NCI-H2171 (cell line): ENCODE data around the gene PTPRG.

ENCODE experiments used
- DNase-seq: peaks from one replicate; lab custom pipeline; 2025; lab: John Stamatoyannopoulos, UW

The PTPRG gene

DNA sequence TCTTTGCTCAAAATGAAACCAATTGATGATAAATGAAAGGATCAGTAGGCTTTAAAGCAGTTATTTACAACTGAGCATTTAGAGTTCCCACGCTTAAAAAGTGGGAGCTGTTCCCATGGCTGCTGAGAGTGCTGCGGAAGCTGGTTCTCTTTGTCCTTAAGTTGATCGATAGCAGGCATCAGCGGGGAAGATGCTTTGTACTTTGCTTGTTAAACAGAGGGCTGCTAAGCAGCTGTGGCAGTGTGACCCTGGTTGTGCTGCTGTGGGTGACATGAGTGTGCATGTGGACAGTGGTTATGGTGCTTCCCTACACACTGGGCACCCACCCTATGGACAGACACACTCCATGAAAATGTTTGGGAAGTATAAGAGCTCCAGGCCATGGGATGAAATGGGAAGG is 96.3 kb downstream of the PTPRG start:
- no peak for DNase-seq

DNA sequence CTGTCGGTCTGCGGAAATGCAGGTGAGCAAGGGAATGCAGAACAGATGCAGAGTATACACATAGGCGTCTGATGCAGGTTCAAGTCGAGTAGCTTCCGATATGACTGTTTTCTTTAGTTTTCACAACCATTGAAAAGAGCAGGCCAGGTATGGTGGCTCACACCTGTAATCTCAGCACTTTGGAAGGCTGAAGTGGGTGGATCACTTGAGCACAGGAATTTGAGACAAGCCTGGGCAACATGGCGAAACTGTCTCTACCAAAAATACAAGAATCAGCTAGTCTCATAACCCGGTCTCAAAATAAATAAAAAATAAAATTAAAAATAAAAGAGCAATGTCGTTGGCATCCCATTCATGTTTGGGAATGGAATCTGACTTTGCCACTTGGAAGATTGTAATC is 101.5 kb downstream of the PTPRG start:
- DNase-seq = no peak

DNA sequence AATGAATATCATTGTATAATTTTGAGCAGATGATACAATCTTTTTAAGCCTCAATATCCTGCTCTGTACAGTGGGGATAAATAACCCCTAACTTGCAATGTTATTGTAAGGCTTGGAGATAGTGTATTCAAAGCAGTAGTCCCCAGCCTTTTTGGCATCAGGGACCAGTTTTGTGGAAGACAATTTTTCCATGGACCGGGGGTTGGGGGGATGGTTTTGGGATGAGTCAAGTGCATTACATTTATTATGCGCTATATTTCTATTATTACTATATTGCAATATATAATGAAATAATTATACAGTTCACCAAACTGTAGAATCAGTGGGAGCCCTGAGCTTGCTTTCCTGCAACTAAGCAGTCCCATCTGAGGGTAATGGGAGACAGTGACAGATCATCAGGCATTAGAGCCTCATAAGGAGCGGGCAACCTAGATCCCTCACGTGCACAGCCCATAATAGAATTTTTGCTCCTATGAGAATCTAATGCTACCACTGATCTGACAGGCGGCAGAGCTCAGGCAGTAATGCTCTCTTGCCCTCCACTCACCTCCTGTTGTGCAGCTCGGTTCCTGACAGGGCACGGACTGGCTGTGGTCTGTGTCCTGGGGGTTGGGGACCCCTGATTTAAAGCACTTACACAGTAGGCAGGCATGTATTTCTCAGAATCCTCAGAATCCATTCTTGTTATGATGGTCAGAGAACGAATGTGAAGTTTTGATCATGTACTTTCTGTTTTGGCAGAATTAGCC is 102.2 kb downstream of the PTPRG start:
- no peak for DNase-seq

DNA sequence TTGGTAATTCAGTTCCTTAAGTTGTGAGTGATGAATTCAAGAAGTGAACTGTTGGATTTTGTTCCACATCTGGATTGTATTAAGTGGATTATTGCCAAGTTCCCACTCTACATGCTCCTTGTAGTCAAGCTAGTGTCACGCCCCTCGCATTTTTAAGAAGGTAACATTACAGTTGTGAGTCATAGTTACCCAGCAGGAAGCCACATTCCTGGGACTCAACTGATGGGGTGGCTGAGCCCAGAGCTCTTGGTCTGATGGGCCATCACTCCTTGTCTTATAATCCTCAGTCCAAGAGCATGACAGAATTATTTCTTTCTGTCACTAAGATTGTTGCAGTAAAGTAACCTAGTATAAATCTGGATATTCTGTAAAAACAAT is 102.7 kb downstream of the PTPRG start:
- no peak for DNase-seq

DNA sequence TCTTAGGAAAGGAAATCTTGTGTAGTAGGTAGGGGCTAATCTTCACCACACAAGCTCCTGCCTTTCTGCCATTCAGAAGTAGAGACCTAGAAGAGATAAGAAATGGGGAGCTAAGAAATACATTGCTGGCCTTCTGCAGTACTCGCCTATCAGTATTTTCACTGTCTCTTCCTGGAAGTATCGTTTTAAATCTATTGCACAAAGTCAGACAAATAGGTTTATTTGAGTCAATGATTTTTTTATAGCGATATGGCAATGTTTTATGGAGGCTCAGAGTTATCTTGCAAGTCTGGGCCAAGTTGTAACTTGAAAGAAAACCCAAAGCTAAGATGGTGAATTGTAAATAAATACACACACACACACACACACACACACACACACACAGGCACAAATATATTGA is 103.8 kb downstream of the PTPRG start:
- no peak for DNase-seq

DNA sequence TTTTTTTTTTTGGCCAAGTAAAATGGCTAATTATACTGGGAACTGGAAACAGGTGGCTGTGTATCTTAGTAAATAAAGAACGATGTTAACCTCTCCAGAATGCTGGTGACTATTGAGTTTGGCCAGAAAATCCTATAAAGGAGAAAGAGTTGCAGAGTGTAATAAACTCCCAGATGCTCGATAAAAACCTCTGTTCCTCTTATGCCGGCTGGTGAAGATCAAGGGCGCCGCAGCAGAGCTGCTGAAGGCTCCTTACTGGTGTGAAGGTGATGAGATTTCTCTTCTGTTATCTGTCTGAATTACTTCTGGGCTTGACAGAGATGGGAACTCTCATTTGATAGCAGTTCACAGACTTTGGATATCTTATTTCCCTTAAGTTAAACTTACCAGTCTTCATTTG is 104.6 kb downstream of the PTPRG start:
- DNase-seq = no peak

DNA sequence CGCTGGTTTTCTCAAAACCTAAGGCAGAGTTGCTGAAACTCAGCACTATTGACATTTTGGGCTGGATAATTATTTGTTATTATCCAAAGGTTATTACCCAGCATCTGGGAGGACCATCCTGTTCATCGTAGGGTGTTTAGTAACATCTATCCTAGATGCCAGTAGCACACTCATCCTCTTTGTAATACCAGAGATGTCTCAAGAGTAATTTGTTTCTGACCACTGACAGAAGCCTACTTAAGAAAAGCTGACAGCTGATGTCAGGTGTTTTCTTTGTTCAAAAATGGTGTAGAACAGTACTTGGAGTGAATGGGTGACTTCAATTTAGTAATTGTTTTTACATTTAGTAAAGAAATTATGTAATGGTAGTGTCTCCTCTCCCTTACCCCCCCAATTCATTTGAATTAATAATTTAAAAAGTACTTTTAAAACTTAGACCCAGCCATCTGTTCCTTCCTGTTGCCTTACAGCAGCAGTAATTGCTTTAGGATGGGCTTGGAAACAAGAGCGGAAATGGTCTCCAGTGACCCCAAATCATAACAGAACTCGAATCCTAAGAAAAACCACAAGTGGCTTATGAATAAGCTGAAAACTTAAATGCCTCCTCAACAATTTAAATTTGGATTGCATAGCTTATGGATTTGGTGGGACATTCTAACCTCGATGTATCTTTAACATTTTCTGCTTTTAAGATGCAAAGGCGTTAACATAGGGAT is 105.4 kb downstream of the PTPRG start:
- DNase-seq = no peak

DNA sequence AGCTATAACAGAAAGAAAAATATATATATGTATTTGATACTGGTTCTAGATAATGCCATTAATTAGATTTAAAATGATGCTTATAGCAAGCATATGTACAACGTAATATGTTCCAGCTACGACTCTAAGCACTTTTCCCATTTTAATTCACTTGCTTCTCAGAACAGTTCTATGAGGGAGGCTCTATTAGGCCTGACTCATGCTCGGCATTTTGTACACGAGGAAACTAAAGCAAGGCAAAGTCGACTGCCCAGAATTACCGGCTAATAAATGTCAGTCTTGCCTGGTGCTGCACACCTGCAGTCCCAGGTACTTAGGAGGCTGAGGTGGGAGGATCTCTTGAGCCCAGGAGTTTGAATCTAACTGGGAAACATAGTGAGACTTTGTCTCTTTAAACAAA is 106.0 kb downstream of the PTPRG start:
- DNase-seq = no peak

DNA sequence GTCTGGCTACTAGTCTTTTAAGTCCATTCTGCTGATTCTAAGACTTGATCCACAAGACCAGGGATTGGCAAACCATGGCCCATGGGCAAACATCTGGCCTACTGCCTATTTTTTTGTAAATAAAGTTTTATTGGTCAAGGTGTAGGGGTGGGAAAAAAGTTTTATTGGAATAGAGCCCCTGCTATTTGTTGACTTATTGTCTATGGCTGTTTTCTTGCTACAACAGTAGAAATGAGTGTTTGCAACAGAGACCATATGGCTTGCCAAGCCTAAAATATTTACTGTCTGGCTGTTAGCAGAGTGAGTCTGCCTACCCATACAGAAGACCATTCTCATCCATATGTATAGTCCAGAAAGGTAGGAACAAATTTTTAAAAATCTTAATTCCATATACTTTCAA is 106.4 kb downstream of the PTPRG start:
- DNase-seq = no peak

DNA sequence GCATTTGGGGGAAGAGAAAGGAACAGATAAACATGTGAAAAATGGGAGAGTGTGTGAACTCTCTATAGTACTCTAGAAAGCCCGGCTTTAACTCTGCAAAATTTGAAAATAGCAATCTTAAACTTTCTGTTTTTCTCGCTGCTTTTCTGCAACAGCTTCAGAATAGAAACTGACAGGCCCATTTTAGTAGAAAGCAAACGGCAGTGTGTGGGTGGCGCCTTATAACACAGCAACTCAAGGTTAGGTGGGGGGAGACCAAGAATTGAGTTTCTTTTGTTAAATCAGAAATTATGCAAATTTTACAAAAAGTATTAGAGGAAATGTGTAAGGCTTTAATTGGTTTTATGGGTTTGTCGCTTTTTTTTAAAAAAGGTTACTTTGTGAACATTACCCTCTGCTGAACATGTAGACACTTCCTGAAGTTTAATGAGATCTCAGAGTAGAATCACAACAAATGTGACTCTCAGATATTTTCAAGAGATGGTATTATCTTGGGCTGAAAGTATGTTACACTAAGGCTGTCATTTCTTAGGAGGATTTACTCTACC is 107.0 kb downstream of the PTPRG start:
- no peak for DNase-seq

DNA sequence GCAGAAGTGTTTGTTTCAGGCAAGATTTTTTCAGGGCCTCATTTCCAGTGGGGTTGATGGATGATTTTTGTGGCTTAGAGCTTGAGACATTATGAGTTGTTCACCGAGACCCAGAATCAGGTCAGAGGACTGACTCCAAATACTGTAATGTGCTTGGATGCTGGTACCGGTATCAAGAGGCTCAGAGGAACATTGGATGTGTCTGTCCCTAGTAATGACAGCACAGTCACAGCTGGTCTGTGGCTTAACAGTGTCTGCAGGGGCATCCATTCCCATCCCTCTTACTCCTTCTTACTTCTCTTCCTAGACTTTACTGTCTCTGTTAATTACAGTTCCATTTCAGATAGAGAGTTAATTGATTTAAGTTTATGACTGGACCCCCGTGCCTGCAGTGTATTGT is 107.8 kb downstream of the PTPRG start:
- no peak for DNase-seq

DNA sequence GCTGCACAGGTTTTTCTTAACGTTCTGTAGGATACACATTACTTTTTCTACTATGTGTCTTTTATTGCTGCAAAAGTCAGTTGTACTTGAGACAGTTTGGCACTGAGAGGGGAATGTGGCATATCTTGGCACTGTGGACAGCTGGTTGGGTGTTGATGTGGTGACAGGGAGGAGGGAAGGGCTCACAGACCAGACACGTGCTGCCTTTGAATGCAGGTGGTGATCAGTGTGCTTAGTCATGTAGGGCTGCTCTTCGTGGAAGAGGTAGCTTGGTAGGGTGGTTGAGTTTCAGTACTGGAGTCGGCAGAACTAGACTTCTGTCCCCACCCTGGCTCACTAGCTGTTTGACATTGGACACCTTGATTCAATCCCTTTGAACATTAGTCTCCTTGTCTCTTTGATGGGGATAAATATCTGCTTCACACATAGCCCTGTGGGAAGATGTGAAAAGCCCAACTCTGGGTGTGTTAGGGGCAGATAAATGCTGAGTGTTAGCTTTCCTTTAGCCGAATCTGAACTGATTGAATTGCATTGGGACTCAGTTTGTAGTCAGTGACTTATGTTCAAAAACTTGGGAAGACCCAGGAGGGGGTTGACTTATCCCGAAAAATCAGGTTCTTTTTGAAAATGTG is 108.4 kb downstream of the PTPRG start:
- DNase-seq = no peak

DNA sequence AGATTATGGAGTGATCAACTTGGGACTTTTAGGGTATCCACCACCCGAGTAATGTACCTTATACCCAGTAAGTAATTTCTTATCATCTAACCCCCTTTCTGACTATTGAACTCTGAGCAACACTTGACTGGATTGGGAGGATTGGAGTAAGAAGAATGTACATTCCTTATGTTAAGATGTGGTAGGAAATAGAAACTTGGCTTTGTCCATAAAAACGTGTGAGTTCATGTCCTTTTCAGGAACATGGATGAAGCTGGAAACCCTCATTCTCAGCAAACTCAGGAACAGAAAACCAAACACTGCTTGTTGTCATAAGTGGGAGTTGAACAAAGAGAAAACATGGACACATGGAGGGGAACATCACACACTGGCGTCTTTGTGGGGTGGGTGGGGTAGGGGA is 112.3 kb downstream of the PTPRG start:
- DNase-seq = no peak

DNA sequence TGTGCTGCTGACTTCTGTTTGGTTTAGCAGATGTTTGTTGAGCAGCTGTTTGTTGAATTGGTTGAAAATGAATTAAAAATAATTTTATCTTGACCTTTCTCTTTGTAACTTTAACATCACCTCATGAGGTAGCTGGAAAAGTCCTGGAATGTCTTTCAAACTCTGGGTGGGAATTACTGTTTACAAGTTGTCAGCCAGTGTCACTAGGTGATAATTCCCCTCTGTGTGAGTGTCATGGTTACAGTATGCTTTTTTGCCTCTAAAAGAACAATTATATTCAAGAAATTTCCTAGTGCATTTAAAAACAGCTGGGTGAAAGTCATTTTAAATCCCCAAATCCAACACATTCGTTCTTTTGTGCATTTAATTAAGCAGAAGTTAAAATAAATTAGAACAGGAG is 113.2 kb downstream of the PTPRG start:
- no peak for DNase-seq

DNA sequence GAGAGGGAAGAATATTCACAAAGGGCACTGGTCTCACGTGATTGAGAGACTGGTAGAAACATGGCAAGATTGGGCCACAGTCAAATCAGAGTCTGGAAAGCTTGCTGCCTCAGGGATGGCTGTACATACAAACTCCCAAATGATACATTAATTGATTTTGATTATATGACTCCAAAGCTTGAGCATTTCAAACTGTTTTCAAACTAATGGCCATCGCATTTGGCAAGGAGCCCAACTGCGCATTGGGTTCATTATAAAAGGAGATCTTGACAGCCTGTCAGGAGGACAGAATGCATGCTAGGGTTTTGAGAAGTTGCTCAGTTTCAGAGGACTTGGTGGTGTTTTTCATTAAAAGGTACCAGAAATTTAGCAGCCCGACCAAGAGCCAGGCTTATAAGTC is 117.7 kb downstream of the PTPRG start:
- DNase-seq = no peak

DNA sequence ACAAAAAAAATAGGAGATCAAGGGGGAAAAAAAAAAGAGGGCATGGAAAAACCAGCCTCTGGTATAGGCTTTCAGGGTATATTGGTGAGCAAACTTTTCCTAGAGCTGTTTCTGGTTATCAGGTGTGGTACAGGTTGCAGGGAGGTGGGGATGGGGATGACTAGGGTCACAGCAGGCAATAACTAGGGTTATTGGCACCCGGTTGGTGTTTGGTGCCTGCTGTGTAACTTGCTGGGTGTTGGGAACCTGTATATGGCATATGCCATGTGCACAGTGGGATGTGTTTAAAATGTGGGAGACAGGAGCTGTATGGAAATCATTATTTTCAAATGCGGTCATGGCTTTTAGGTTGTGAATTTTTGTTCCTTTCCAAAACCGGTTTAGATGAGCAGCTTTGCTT is 119.2 kb downstream of the PTPRG start:
- no peak for DNase-seq

DNA sequence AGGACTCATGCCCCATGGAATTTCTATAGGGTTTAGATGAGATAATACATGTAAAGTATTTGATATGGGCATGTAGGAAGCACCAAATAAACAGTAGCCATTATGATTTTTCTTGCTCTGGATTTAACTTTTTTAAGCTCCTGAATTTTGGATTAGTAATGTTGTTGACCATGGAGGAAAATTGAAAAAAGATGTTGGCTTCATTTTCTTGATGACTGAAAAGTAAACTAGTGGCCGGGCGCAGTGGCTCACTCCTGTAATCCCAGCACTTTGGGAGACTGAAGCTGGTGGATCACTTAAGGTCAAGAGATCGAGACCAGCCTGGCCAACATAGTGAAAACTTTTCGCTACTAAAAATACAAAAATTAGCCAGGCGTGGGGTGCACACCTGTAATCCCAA is 120.3 kb downstream of the PTPRG start:
- no peak for DNase-seq

DNA sequence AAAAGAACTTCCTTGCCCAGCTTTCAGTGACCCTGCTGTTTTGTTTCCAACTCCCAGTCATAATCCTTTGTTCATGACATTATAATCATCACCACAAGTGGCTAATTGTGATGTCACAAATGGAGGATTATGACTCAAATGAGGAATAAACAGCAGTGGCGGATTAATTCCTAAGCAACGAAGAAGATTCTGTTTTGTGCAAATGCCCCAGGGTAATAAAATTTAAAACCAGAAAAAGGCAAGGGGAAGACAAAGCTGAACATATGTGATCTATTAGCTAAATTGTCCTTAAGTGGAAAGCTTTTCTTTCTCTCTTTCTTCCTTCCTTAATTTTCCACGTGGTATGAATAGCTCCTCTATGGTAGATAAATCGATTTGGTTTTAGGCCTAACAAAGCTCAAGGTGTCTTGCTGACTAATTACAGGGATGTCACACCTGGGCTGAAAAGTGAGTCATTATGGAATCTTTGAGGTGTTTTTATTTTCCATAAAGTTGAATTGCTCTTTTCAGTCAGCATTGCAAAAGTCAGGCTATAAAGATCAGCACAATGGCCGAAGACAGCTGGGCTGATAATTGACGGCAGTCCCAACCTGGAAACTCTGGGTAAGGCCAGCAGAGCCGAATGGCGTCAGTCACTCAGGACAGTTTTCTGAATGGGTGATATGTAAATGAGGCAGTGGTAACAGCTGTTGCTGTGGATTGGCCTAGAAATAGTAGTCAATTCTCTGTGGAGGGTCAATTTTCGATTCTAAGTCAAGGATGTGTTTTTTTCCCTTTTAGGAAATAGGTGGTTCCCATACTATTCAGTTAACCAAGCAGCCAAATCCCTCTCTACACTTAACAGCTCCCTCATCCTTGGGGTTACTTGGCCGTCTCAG is 121.5 kb downstream of the PTPRG start:
- no peak for DNase-seq

DNA sequence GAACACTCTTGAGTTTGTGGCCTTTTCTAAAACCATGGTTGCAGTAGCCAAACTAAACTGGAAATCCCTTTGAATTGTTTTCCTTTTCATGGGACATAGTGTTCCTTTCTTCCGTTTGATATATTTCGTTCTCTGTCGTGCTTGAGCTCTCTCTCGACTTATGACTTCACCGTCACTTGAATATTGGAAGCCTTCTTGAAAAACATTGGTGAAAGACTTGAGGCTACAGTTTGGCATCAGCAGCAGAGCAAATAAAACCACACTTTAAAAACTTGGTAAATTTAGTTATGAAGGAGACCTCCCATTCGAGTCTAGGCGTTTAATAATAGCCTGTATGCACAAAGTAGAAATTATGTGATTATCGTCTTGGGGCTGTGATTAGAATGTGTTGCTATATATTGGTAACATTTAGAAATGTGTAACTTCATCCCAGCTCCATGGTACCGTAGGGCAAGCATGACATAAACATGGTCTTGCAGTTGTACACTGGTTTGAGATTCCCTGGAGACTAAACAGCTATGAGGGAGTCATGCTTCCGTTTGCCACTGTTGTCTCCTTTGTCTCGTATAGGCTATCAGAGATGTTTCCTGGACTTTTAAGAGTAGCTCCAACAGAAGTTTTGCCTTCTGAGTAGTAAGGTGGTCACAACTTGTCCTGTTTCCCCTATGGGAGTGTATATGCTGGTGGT is 122.3 kb downstream of the PTPRG start:
- no peak for DNase-seq

DNA sequence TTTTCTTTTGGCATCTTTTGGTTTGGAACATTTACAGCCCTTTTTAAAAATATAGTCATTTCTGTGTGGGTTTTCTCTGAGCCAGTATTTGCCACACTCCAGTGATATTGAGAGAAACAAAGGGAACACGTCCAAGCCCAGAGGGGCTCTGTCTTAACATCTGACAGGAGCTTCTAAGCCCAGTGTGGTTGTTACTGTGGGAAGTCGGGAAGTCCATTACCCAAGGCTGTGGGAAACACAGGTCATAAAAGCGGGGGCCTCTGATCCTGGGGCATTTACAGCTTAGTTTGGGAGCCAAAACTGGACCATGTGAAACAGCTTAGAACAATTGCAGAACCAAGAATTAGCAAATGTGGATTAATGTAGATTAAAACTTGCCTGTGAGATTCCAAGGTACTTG is 123.0 kb downstream of the PTPRG start:
- no peak for DNase-seq

DNA sequence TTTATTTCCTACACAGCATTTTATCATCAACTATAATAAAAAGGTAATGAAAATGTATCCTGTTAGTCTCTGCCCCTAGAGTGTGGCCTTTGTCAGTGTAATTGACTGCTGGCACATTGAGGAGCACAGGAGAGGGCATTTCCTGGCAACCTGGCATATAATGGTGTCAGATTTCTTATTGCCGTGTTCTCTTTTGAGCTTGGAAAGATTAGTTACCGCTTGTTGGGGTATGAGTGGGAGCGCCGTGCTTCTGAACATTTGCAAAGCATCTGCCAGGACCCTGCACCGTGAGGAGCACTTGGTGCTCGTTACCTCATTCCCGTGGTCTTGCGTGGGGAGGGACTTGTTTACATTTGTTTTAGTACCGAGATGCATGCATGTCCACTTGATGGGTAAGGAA is 124.4 kb downstream of the PTPRG start:
- peak; percentile 59 for DNase-seq

DNA sequence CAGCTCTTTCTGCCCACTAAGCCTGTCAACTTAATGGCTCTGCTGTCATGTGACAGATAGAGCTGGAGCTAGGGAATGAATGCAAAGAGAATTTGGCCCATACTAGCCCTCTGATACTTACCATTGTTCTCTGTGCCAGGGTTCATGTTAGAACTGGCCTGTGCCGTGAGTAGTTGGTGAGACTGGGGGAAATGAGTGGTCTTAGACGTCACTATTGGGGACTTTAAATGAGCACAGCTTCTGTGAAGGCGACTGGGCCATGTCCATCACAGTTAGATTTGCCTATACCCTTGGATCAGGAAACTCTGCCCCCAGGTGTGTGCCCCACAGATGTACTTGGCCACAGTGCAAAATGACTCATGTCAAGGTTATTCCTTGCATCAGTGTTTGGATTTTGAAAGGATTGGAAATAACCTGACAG is 124.9 kb downstream of the PTPRG start:
- DNase-seq = no peak
